GM18498 (cell line): Measurements from ENCODE around the gene RGS3.

Experiments used
- ATAC-seq: cut with Tn5 transposase; IDR thresholded peaks from one replicate; pipeline ENCODE4 v1.9.1; 2021; ENCODE audit warnings: mild to moderate bottlenecking, moderate library complexity; ENCODE audit not compliant: unreplicated experiment

RGS3 gene

GRCh38 chr9:113509463-113509862 lies 45.9 kb downstream of the RGS3 start:
- ATAC-seq: no peak

GRCh38 chr9:113511047-113511521 lies 47.6 kb downstream of the RGS3 start:
- no peak for ATAC-seq

GRCh38 chr9:113511856-113512761 lies 48.6 kb downstream of the RGS3 start:
- peak; percentile 55 for ATAC-seq

- no peak for ATAC-seq
These were observed 49.6 kb downstream of the RGS3 start for GRCh38 chr9:113513111-113513510.

- ATAC-seq: no peak
These were observed 50.0 kb downstream of the RGS3 start for GRCh38 chr9:113513536-113513935.

GRCh38 chr9:113514061-113514460 lies 50.5 kb downstream of the RGS3 start:
- no peak for ATAC-seq

- no peak for ATAC-seq
These were observed 51.2 kb downstream of the RGS3 start for GRCh38 chr9:113514748-113515147.

GRCh38 chr9:113515862-113516261 lies 52.3 kb downstream of the RGS3 start:
- no peak for ATAC-seq

GRCh38 chr9:113516840-113517577 lies 53.5 kb downstream of the RGS3 start:
- ATAC-seq: peak; percentile 91

GRCh38 chr9:113519426-113520108 lies 56.0 kb downstream of the RGS3 start:
- no peak for ATAC-seq

GRCh38 chr9:113520109-113520642 lies 56.6 kb downstream of the RGS3 start:
- ATAC-seq: no peak

GRCh38 chr9:113521693-113522255 lies 58.2 kb downstream of the RGS3 start:
- no peak for ATAC-seq

GRCh38 chr9:113522419-113522818 lies 58.9 kb downstream of the RGS3 start:
- no peak for ATAC-seq

GRCh38 chr9:113522858-113523257 lies 59.3 kb downstream of the RGS3 start:
- ATAC-seq: peak; percentile 6

- peak; percentile 90 for ATAC-seq
These were observed 60.1 kb downstream of the RGS3 start for GRCh38 chr9:113523421-113524141.

GRCh38 chr9:113524468-113524867 lies 60.9 kb downstream of the RGS3 start:
- no peak for ATAC-seq

- no peak for ATAC-seq
These were observed 61.7 kb downstream of the RGS3 start for GRCh38 chr9:113525205-113525604.

GRCh38 chr9:113525831-113526230 lies 62.3 kb downstream of the RGS3 start:
- ATAC-seq: no peak

- no peak for ATAC-seq
These were observed 62.8 kb downstream of the RGS3 start for GRCh38 chr9:113526231-113526746.

GRCh38 chr9:113526841-113527240 lies 63.3 kb downstream of the RGS3 start:
- ATAC-seq: no peak
